Fibroblast of pulmonary artery (primary cell): ENCODE data around the gene TNFRSF6B.
A peak's percentile ranks its signal among the peaks of the same experiment; 100 is the strongest.

Source experiments
- DNase-seq: peaks from one replicate; pipeline ENCODE4 v3.0.0-alpha.2; 2010; ENCODE audit warnings: low read depth
- H3K4me3 ChIP-seq: replicated peaks from 2 replicates; pipeline ENCODE4 v1.5.1; 2011; ENCODE audit warnings: low read depth, mild to moderate bottlenecking, control low read depth, low read length, moderate library complexity
- TF ChIP-seq, protein P1 (sequence below): IDR thresholded peaks from 2 replicates; pipeline ENCODE4 v1.5.1; 2011; ENCODE audit warnings: mild to moderate bottlenecking, control low read depth, low read length, inconsistent platforms; ENCODE audit errors: missing control alignments

Gene TNFRSF6B

DNA sequence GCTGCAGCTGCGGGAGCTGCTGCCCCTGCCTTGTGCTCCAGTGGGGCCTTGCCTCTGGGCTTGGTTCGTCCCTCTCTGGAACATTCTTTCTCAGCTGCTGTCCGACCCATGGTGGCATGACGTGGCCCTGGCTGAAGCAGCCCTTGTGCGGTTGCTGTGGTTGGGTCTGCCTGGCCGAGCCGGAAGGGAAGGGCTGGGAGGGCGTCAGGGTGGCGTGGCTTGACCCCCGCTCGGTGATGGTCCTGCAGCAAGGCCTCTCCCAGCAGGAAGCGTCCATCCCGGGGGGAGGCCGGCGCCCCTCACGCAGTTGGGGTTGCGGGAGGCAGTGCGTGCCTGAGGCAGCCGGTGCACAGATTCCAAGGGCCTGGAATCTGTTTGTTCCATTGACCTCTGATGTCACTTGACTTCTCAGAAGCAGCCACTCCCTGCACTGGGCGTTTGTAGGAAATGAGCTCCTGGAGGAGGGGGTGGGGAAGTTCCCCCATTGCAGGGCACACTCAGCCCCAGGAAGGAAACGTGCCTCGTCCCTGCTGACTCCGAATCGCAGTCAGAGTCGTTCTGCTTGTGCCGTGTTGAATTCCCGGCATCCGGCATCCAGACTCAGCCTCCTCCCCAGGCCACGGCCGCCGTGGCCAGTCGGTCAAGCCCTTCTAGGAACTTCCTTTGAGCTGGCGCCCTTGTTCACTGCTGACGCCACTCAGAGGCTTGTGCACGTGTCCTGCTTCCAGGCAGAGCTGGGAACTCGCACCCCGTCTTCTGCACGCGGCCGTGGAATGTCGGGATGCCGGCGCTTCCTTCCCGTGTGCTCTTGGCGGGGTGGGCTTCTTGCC lies 9.7 kb upstream of the TNFRSF6B start:
- peak; percentile 90 for DNase-seq
- H3K4me3 ChIP-seq, result no peak overlapping the region
- TF ChIP-seq, protein P1, sequence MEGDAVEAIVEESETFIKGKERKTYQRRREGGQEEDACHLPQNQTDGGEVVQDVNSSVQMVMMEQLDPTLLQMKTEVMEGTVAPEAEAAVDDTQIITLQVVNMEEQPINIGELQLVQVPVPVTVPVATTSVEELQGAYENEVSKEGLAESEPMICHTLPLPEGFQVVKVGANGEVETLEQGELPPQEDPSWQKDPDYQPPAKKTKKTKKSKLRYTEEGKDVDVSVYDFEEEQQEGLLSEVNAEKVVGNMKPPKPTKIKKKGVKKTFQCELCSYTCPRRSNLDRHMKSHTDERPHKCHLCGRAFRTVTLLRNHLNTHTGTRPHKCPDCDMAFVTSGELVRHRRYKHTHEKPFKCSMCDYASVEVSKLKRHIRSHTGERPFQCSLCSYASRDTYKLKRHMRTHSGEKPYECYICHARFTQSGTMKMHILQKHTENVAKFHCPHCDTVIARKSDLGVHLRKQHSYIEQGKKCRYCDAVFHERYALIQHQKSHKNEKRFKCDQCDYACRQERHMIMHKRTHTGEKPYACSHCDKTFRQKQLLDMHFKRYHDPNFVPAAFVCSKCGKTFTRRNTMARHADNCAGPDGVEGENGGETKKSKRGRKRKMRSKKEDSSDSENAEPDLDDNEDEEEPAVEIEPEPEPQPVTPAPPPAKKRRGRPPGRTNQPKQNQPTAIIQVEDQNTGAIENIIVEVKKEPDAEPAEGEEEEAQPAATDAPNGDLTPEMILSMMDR, result no peak

DNA sequence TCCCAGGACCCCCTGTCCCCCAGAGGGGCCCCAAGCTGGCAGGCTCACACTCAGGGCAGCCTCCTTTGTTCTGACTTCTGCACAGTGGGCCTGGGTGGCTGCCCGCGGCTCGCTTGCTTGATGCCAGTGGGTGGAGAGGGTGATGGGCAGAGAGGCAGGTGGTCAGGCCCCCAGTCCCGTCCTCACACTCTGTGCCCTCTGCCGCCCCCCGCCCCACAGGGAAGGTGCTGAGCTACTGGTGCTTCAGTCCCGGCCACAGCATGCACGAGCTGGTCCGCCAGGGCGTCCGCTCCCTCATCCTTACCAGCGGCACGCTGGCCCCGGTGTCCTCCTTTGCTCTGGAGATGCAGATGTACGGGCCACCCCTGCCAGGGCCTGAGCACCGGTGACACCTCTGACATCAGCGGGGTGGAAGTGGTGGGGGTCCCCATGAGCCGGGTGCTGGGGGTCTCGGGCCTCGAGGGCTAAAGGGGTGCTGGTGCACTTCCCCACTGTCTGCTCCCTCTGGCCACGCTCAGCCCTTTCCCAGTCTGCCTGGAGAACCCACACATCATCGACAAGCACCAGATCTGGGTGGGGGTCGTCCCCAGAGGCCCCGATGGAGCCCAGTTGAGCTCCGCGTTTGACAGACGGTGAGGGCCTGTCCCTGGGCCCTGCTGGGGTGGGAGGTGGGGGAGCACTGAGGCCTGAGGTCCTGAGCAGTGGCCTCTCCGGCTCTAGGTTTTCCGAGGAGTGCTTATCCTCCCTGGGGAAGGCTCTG lies 8.9 kb upstream of the TNFRSF6B start:
- TF ChIP-seq, protein P1, result no peak
- no peak for DNase-seq
- H3K4me3 ChIP-seq, result no peak overlapping the region

DNA sequence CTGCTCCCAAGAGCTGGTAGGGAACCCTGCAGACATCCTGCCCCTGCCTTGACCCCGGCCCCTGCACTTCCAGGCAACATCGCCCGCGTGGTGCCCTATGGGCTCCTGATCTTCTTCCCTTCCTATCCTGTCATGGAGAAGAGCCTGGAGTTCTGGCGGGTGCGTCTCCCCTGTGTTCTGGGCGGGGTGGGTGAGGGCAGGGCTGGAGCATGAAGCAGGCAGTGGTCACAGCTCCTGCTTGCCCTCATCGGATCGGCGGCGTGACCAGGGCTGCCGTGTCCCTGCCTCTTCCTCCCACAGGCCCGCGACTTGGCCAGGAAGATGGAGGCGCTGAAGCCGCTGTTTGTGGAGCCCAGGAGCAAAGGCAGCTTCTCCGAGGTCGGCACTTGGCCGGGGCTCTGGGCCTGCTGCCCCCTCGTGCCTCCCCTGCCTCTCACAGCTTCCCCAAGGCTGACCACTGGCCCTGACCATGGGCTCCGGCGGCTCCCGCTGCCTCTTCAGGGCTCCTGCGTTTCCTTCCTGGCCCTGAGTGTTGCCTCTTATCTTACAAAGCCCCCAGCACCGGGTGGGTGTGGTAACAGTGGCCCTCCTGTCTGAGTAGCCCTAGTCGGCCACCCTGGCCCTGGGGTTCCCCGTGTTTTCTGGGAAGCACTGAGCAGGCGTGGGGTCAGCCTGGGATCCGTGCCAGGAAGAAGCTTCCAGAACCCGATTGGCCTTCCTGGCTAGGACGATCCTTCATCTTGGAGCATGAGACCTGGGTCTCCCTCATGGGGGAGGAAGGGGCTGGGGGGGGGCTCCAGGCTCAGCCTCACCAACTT lies 8.0 kb upstream of the TNFRSF6B start:
- no peak overlapping the region for H3K4me3 ChIP-seq
- TF ChIP-seq, protein P1, result no peak
- DNase-seq, result no peak

DNA sequence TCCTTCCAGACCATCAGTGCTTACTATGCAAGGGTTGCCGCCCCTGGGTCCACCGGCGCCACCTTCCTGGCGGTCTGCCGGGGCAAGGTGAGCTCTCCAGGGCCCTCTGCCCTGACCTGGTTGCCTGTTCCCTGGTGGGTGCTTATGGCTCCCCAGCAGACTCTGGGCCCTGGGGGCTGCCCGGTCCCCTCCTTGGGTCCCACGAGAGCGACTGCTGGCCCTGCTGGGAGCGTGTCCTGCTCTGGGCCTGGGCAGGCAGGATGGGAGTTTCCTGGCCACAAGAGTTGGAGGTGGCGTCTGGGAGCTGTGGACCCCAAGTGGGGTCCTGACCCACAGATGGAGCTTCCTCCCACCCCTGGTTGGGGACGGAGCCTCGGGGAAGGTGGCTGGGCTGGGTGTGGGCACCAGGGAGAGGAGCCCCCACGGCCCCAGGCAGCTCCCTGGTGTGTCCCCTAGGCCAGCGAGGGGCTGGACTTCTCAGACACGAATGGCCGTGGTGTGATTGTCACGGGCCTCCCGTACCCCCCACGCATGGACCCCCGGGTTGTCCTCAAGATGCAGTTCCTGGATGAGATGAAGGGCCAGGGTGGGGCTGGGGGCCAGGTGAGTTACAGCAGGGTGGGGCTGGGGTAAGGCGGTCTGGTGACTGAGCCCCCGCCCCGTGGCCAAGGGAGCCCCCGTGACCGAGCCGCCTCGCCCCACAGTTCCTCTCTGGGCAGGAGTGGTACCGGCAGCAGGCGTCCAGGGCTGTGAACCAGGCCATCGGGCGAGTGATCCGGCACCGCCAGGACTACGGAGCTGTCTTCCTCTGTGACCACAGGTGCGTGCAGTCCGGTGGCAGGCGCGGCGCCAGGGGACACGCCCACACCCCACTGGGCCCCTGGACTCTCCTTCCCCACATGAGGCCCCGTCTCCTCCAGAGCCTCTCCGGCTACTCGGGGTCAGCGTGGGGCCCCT lies 7.1 kb upstream of the TNFRSF6B start:
- TF ChIP-seq, protein P1, result no peak
- no peak for DNase-seq
- H3K4me3 ChIP-seq, result no peak overlapping the region

DNA sequence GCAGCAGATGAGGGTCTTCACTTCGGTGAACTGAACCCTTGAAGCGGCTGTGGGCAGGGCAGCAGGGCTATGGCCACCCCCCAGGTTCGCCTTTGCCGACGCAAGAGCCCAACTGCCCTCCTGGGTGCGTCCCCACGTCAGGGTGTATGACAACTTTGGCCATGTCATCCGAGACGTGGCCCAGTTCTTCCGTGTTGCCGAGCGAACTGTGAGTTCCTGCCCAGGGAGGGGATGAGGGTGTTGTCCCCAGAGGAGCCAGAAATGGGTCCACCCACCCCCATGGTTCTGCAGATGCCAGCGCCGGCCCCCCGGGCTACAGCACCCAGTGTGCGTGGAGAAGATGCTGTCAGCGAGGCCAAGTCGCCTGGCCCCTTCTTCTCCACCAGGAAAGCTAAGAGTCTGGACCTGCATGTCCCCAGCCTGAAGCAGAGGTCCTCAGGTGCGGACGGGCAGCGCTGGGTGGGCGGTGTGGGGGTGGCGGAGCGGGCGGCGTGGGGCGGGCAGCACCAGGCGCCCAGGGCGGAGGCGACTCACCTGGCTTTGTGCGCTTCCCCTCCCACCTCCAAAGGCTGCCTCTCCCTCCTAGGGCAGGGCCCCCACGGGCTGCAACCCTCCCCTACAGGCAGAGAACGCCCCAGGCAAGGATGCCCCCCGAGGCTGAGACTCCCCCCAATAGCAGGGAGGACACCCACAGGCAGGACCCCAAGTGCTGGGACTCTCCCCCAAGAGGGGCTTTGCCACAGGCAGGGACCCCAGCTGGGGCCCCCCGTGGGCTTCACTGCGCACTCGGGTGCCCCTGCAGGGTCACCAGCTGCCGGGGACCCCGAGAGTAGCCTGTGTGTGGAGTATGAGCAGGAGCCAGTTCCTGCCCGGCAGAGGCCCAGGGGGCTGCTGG lies 6.2 kb upstream of the TNFRSF6B start:
- H3K4me3 ChIP-seq, result no peak overlapping the region
- TF ChIP-seq, protein P1, result no peak
- DNase-seq, result no peak
